ENCODE data around the gene CCDC85A.

DNA sequence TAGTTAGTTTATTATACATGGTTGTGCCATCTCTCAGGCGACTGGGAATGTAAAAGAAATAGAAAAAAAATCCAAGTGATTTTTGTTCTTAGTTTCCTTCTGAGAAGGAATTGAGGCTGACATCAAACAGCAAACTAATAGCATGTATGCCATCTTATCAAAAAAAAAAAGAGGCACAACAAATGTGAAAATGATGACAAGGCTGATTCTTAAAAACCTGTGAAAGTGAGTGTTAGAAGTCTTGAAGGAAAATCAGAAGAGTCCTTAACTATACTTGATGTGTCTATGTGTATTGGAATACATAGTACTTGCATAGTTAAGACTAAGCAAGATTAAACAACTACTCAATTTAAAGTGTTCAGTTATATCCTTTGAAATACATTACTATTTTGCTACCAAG is 161.0 kb downstream of the CCDC85A start:
- TF ChIP-seq, protein P1, sequence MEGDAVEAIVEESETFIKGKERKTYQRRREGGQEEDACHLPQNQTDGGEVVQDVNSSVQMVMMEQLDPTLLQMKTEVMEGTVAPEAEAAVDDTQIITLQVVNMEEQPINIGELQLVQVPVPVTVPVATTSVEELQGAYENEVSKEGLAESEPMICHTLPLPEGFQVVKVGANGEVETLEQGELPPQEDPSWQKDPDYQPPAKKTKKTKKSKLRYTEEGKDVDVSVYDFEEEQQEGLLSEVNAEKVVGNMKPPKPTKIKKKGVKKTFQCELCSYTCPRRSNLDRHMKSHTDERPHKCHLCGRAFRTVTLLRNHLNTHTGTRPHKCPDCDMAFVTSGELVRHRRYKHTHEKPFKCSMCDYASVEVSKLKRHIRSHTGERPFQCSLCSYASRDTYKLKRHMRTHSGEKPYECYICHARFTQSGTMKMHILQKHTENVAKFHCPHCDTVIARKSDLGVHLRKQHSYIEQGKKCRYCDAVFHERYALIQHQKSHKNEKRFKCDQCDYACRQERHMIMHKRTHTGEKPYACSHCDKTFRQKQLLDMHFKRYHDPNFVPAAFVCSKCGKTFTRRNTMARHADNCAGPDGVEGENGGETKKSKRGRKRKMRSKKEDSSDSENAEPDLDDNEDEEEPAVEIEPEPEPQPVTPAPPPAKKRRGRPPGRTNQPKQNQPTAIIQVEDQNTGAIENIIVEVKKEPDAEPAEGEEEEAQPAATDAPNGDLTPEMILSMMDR (IDR thresholded peaks at IDR 0.05), result no peak
- no peak for TF ChIP-seq POLR2A (IDR thresholded peaks at IDR 0.05)
